ENCODE data around the gene HOXD10. TPM values are rescaled to one million over a fixed set of nuclear protein-coding genes. Genes with fewer than 3 reads are reported as not detected.

HOXD10 gene
- total and polyA plus RNA-seq, 7 donors: 0.03 to 0.04 TPM; not detected in 5

DNA sequence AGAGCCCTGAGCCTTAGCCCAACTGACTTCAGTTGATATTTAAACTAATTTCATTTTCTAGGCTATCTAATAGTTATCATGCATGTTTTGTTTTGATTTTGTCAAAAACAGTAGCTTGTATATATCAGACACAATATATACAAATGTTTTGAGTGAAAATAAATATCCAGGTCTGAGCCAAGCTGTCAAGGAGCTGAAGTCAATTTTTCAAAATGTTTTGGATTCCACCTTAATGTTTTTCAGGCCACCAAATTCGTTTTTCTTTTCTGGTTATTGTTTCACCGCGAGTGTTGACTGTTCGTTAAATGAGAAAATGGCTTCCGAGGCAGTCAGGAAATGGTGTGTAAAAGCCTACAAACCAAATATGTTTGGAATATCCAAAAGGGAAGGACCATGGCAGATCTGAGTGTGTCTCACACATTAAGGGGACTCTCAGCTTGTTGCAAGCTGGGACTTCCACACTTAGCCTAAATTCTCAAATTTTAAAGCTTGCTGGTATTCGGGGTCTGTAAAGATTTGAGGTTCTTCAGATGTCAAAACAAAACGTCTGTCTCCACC, 14.2 kb upstream of the HOXD10 start:
- TF ChIP-seq CTCF (IDR thresholded peaks at IDR 0.05): no peak
- DNase-seq (no peak), ATAC-seq (no peak)
- Histone ChIP-seq H3K27me3 (ENCODE audit: insufficient read depth in 3 of 3, low read length in 2 of 3) (peaks cover 4 to 100% (median 80%) of the 10 kb centered on the region in 3 donors), H3K4me3 (no peak overlapping the region), H3K36me3 (ENCODE audit: insufficient read depth in 1 of 2, low read depth in 1 of 2) (no peaks in the 10 kb centered on the region), H3K4me1 (peaks cover 21% of the 10 kb centered on the region), H3K9me3 (no peaks in the 10 kb centered on the region), H3K27ac (no peak overlapping the region)
- intact Hi-C loops (cut with DNase I): no loop called here
- WGBS, 3 donors: 51 to 65% (median 59%) methylated on average over 7 of the region's 7 CpGs

- DNase-seq: no peak
- no peak for ATAC-seq
- TF ChIP-seq CTCF (IDR thresholded peaks at IDR 0.05): no peak
- intact Hi-C loops (cut with DNase I): no loop called here
- Histone ChIP-seq H3K36me3 (ENCODE audit: insufficient read depth in 1 of 2, low read depth in 1 of 2) (no peaks in the 10 kb centered on the region), H3K27me3 (ENCODE audit: insufficient read depth in 3 of 3, low read length in 2 of 3) (peaks cover 4 to 99% (median 77%) of the 10 kb centered on the region in 3 donors), H3K4me1 (peaks cover 14% of the 10 kb centered on the region), H3K4me3 (no peak overlapping the region), H3K9me3 (no peaks in the 10 kb centered on the region), H3K27ac (no peak overlapping the region)
- WGBS, 3 donors: 62 to 76% (median 73%) methylated on average over 7 of the region's 7 CpGs
Observed at GRCh38 chr2:176103194-176103593, 13.4 kb upstream of the HOXD10 start.

DNA sequence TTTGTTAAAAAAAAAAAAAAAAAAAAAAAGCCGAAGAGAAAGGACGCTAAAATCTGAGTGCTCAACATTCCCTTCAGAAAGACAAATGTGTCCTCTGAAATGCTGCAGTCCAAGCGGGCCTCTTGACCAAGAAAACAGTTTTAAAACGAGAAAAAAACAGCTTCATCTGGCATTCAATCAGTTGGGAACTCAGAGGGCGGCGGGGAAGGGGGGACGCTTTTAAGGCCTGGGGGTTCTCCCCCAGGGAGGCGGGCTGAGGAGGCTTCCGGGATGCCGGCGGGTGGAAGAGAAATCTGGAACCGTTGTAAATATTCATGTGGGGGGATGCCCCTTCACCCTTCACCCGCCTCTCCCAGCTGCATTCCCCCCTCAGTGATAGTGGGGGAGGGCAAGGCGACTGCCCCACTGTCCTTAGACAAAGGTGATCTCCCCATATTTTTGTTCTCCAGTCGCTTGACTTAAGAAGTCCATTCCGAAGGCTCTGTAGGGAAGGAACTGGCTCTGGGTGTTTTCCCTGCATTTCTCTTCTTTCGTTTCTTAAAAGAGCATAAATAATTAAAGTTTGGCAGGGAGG, 12.7 kb upstream of the HOXD10 start:
- Histone ChIP-seq H3K27me3 (ENCODE audit: insufficient read depth in 3 of 3, low read length in 2 of 3) (peaks cover 4 to 99% (median 75%) of the 10 kb centered on the region in 3 donors), H3K9me3 (no peaks in the 10 kb centered on the region), H3K36me3 (ENCODE audit: insufficient read depth in 1 of 2, low read depth in 1 of 2) (no peaks in the 10 kb centered on the region), H3K4me3 (no peak overlapping the region), H3K4me1 (peaks cover 14% of the 10 kb centered on the region), H3K27ac (no peak overlapping the region)
- no peak for TF ChIP-seq CTCF (IDR thresholded peaks at IDR 0.05)
- no peak for ATAC-seq
- intact Hi-C loops (cut with DNase I): no loop called here
- DNase-seq: no peak
- WGBS, 3 donors: 21 to 32% (median 29%) methylated on average over 17 of the region's 17 CpGs

GRCh38 chr2:176104316-176105077, 12.1 kb upstream of the HOXD10 start:
- H3K27ac ChIP-seq: no peak overlapping the region
- WGBS, 3 donors: 4% methylated on average over 52 to 56 of the region's 56 CpGs
- no peaks in the 10 kb centered on the region for H3K9me3 ChIP-seq
- no peak for TF ChIP-seq CTCF (IDR thresholded peaks at IDR 0.05)
- H3K4me3 ChIP-seq: peak overlapping the region; percentile 11
- DNase-seq: no peak
- peaks cover 14% of the 10 kb centered on the region for H3K4me1 ChIP-seq
- no peaks in the 10 kb centered on the region for H3K36me3 ChIP-seq (ENCODE audit: insufficient read depth in 1 of 2, low read depth in 1 of 2)
- intact Hi-C loops (cut with DNase I): no loop called here
- ATAC-seq: no peak
- peaks cover 4 to 99% (median 74%) of the 10 kb centered on the region in 3 donors for H3K27me3 ChIP-seq (ENCODE audit: insufficient read depth in 3 of 3, low read length in 2 of 3)

All from psoas muscle (tissue), 8 donors.